Esophagus squamous epithelium (tissue), 5 donors: ENCODE data around the gene REC8. TPM values are rescaled to one million over a fixed set of nuclear protein-coding genes. Genes with fewer than 3 reads are reported as not detected.
"Not testable (repeated sequence)": the region's sequence is repeated elsewhere in the genome, so short reads cannot be mapped to it uniquely, and the experiment has no call there.

Source experiments
- DNase-seq: peaks from one replicate; lab custom pipeline; 2025; lab: John Stamatoyannopoulos, UW
- H3K27ac ChIP-seq, 4 donors: fragments of 200-600 bp; sonication (generic); one replicate each; pipeline ENCODE4 v1.5.1; 2016 to 2019; ENCODE audit warnings: mild to moderate bottlenecking in 1 of 4
- H3K27me3 ChIP-seq, 4 donors: fragments of 200-600 bp; sonication (generic); 1 replicate in 3 of 4; 2 replicates in 1 of 4; pipeline versions ENCODE4 v1.5.1 to v1.6.0; 2017 to 2021; ENCODE audit warnings: antibody characterized with exemption in 1 of 4
- H3K36me3 ChIP-seq, 3 donors: fragments of 200-600 bp; sonication (generic); one replicate each; pipeline ENCODE4 v1.5.1; 2016 to 2019
- H3K4me1 ChIP-seq, 3 donors: fragments of 200-600 bp; sonication (generic); one replicate each; pipeline ENCODE4 v1.5.1; 2017 to 2019
- H3K4me3 ChIP-seq, 4 donors: fragments of 200-600 bp; sonication (generic); 1 replicate in 3 of 4; 2 replicates in 1 of 4; pipeline ENCODE4 v1.5.1; 2016 to 2019; ENCODE audit warnings: mild to moderate bottlenecking in 2 of 4, moderate library complexity in 1 of 4
- H3K9me3 ChIP-seq, 3 donors: fragments of 200-600 bp; sonication (generic); one replicate each; pipeline ENCODE4 v1.5.1; 2016 to 2019
- CTCF ChIP-seq, 6 experiments: fragments of 450-650 bp in 4 of 6; fragments of 200-600 bp in 2 of 6; sonication (generic) in 2 of 6; IDR thresholded peaks; one replicate each; pipeline ENCODE4 v1.5.1; 2016 to 2019; ENCODE audit warnings: antibody characterized with exemption in 6 of 6, mild to moderate bottlenecking in 4 of 6, moderate library complexity in 4 of 6
- POLR2A ChIP-seq, 4 donors: fragments of 450-650 bp; IDR thresholded peaks; one replicate each; pipeline ENCODE4 v1.6.1; 2017; ENCODE audit warnings: antibody characterized with exemption in 4 of 4, mild to moderate bottlenecking in 4 of 4, moderate library complexity in 3 of 4
- WGBS, 2 donors: methylation state at CpG; one replicate each; pipeline ENCODE4 v1.1.5; 2018; 5-methylcytosine and 5-hydroxymethylcytosine counted together
- intact Hi-C: fragments of 100-400 bp; cut with DNase I; formaldehyde crosslinking; loops from one replicate; pipeline ENCODE4 v1.15.0; 2022
- total RNA-seq, 4 donors: library from RNA; depleted of rRNA; stranded (reverse); fragments of >200 nt; gene quantifications; one replicate each; pipeline ENCODE4 v1.1.0, GENCODE V29; 2016
- donor health status: DM: yes; HTN: yes; CAD: no.

The REC8 gene
- total RNA-seq, 4 donors from 2014 or later = 0.47 to 7.4 (median 3.0) TPM

DNA sequence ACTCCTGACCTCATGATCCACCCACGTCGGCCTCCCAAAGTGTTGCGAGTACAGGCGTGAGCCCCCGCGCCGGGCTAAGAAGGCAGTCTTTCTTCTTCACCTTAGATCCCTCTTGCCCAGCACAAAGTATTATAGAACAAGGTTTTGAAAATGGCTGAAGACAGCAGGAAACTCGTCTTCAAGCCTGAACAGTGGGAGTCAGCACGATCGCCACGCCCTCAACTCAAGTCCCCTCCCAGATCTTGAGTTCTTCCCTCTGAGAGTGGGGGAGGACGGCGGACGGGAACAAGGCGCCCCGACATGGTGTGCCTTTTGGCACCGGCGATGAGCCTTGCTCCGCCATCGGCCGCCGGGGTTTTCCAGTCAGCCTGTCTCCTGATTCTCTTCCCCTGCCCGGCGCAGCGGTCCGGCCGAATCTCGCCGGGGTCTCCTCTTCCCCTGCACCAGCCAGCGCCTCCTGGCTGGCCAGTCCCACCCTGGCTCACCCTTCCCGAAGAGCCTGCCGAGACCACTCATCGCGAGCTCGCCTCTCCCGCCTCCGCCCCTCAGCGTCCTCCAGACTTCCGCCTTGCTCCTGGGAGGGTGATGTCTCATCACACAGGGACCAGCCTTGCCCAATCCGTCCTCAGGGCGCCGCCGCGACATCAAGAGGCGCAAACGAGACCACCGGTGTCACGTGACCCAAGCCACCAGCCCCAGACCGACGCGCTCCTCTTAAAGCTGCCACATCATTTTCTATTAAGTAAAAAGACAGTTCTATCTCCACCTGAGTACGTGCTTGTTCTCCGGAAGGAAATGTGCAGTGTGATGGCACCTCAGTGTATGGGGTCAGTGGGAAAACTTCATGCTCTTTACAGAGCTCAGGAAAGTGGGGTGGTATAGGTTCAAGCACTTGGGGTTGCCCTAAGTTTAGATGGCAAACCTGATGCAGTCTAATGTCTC, 41.3 kb downstream of the REC8 start, which contains the start of gene CHMP4A:
Gene CHMP4A, minus strand, starts transcription at position 565 of the 942 bp plus-strand sequence. Its CDS starts 49 bp downstream, at position 516.
- DNase-seq = peak; percentile 92
- no peaks in the 10 kb centered on the region for H3K27me3 ChIP-seq
- WGBS, 2 donors = 0 to 1% methylated on average over 39 to 41 of the region's 53 CpGs
- peaks cover 4 to 54% (median 9%) of the 10 kb centered on the region in 3 donors for H3K36me3 ChIP-seq
- peak in 3 of 6 experiments; percentile 12 to 41 (median 33) for TF ChIP-seq CTCF (IDR thresholded peaks at IDR 0.05)
- TF ChIP-seq POLR2A (IDR thresholded peaks at IDR 0.05) = peak in 3 of 4 donors; percentile 94 to 97 (median 96)
- intact Hi-C loops = no loop called here
- H3K9me3 ChIP-seq = no peaks in the 10 kb centered on the region
- H3K4me3 ChIP-seq = peak within 1 kb of the TSS; percentile 81 to 93 (median 82)
- peaks cover 0 to 47% (median 19%) of the 10 kb centered on the region in 3 donors for H3K4me1 ChIP-seq
- peak within 1 kb of the TSS; percentile 97 to 99 (median 98) for H3K27ac ChIP-seq

DNA sequence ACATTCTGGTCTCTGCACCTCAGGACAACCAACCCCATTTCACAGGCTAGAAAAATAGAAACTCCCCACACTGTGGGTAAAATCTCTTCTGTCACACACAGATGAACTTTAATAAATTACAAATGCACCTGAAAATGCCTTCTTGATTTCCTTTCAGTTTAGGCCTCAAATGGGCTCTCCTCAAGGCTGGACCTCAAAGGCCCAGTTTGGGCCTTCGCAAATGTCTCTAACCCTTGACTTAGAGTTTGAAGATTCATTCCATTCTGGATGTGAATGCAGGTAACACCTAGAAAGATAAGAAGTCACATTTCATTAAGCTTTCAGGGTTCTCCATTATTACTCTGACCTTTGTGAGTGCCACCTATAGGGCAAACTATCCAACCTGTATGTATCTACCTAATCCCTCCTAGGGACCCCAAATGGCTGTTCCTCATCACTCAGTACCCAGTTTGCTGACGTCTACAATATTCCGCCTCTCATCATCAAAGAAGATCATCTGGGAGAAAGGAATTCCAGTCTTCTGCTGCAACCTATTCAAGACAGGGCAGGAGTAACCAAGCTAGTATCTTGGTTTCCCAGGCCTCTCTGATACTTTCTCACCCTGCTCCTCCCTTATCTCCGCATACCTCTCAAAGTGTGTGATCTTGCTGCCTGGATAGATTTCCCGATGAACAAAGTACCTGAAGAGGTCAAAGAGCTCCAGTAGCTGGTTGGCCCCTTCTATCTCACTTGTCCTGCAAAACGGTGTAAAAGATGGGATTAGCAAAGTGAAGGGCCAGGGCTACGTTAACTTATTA, 42.2 kb downstream of the REC8 start:
- Histone ChIP-seq H3K4me3 (peak overlapping the region in 2 of 4 donors; percentile 82 to 83), H3K27me3 (no peaks in the 10 kb centered on the region), H3K4me1 (peaks cover 0 to 47% (median 19%) of the 10 kb centered on the region in 3 donors), H3K27ac (peak overlapping the region; percentile 97 to 99 (median 98)), H3K9me3 (no peaks in the 10 kb centered on the region), H3K36me3 (peaks cover 4 to 46% (median 9%) of the 10 kb centered on the region in 3 donors)
- TF ChIP-seq CTCF (IDR thresholded peaks at IDR 0.05) = no peak
- no peak for TF ChIP-seq POLR2A (IDR thresholded peaks at IDR 0.05)
- intact Hi-C loops = no loop called here
- 86 to 94% methylated on average over 7 of the region's 7 CpGs for WGBS, 2 donors
- DNase-seq = no peak

GRCh38 chr14:24215495-24216344, 43.8 kb downstream of the REC8 start, which contains the start of gene MDP1:
Gene MDP1 (minus strand): TSS chr14:24216066. CDS start chr14:24215955, 111 bp downstream.
- Histone ChIP-seq H3K4me1 (peaks cover 0 to 47% (median 19%) of the 10 kb centered on the region in 3 donors), H3K4me3 (peak within 1 kb of the TSS; percentile 53 to 85 (median 79)), H3K27ac (peak within 1 kb of the TSS; percentile 86 to 99 (median 95)), H3K9me3 (no peaks in the 10 kb centered on the region), H3K36me3 (peaks cover 0 to 29% (median 0%) of the 10 kb centered on the region in 3 donors), H3K27me3 (no peaks in the 10 kb centered on the region)
- WGBS, 2 donors = 0% methylated on average over 13 to 16 of the region's 40 CpGs
- intact Hi-C loops = no loop called here
- peak in 3 of 4 donors; percentile 47 to 77 (median 63) for TF ChIP-seq POLR2A (IDR thresholded peaks at IDR 0.05)
- TF ChIP-seq CTCF (IDR thresholded peaks at IDR 0.05) = peak; percentile 41 to 71 (median 56)
- DNase-seq = peak; percentile 57

DNA sequence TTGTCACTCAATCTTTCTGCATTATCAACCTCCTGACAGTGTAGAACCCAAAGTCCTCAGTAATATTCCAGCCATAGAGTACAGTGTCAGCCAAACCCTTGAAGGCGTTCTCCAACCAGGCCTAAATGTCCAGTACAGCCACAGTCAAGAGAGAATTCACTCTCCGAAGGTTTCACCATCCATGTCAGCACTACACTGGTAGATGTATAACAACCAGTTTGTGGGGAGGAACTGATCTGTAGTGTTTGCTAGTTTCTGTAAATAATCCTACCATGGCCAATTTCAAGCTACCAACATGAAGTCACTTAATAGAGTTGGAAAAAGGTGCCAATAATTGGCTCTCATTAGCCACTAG, 44.4 kb downstream of the REC8 start:
- no peak for DNase-seq
- H3K9me3 ChIP-seq = no peaks in the 10 kb centered on the region
- no peak for TF ChIP-seq CTCF (IDR thresholded peaks at IDR 0.05)
- no peak for TF ChIP-seq POLR2A (IDR thresholded peaks at IDR 0.05)
- intact Hi-C loops = no loop called here
- peaks cover 0 to 42% (median 19%) of the 10 kb centered on the region in 3 donors for H3K4me1 ChIP-seq
- H3K27me3 ChIP-seq = no peaks in the 10 kb centered on the region
- peak overlapping the region in 3 of 4 donors; percentile 73 to 85 (median 85) for H3K4me3 ChIP-seq
- H3K36me3 ChIP-seq = peaks cover 0 to 23% (median 0%) of the 10 kb centered on the region in 3 donors
- WGBS, 2 donors = 78 to 80% methylated on average over 2 of the region's 2 CpGs
- peak overlapping the region; percentile 86 to 99 (median 95) for H3K27ac ChIP-seq

GRCh38 chr14:24216876-24217275, 45.0 kb downstream of the REC8 start:
- H3K27me3 ChIP-seq, DNase-seq, H3K4me3 ChIP-seq, intact Hi-C loops, H3K9me3 ChIP-seq: not testable (repeated sequence)
- WGBS, 2 donors = 80 to 100% methylated on average over 1 of the region's 1 CpG
- Histone ChIP-seq H3K36me3 (peaks cover 0 to 19% (median 0%) of the 10 kb centered on the region in 3 donors), H3K4me1 (peaks cover 0 to 38% (median 19%) of the 10 kb centered on the region in 3 donors), H3K27ac (peak overlapping the region in 1 of 4 donors; percentile 99)
